HG03060 (cell line): ENCODE results near the gene RPUSD3.
A peak's percentile ranks its signal among the peaks of the same experiment; 100 is the strongest.

ENCODE experiments used
- ATAC-seq: cut with Tn5 transposase; IDR thresholded peaks from one replicate; pipeline ENCODE4 v1.9.1; 2021; ENCODE audit warnings: low read depth, moderate number of reproducible peaks; ENCODE audit not compliant: unreplicated experiment

RPUSD3 gene

DNA sequence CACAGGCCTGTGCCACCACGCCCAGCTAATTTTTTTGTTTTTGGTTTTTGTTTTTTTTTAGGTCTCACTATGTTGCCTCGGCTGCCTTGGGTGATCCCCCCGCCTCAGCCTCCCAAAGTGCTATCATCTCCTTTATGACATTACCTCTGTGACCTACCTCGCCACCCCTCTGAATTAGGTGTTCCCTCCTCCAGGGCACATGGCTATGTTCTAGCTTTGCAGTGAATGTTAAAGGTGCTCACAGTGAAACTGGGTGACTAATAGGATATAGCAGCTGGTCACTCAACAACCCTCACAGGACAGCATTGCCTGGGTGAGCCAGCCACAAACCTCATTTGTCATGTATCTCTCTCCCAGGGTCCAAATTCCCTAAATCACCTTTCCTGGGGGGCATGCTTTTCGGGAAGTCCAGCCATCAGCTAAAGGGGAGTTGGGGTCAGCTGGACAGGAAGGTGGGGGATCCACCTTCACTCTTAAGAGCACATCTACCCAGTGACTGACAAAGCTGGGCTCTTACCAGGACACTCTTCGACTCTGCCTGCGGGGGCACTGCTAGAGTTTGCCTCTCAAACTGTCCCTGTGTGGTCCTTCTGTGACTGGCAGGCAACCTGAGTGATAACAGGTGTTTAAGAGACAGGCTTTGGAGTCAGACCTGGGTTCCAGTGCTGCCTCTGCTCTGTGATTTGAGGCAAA, 35.3 kb downstream of the RPUSD3 start:
- no peak for ATAC-seq

DNA sequence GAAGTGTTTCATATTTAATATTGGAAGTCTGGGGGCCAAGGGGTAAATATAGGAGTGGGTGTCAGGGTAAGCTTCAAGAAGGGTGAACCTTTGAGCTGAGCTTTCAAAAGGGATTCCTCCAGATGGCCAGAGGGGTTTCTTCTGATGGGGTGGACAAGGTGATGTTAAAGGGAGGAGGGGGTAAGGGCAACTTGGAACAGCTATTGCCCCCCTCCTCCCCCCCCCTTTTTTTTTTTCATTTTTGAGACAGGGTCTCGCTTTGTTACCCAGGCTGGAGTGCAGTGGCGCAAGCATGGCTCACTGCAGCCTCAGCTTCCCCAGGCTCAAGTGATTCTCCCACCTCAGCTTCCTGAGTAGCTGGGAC, 35.8 kb downstream of the RPUSD3 start:
- ATAC-seq: no peak

DNA sequence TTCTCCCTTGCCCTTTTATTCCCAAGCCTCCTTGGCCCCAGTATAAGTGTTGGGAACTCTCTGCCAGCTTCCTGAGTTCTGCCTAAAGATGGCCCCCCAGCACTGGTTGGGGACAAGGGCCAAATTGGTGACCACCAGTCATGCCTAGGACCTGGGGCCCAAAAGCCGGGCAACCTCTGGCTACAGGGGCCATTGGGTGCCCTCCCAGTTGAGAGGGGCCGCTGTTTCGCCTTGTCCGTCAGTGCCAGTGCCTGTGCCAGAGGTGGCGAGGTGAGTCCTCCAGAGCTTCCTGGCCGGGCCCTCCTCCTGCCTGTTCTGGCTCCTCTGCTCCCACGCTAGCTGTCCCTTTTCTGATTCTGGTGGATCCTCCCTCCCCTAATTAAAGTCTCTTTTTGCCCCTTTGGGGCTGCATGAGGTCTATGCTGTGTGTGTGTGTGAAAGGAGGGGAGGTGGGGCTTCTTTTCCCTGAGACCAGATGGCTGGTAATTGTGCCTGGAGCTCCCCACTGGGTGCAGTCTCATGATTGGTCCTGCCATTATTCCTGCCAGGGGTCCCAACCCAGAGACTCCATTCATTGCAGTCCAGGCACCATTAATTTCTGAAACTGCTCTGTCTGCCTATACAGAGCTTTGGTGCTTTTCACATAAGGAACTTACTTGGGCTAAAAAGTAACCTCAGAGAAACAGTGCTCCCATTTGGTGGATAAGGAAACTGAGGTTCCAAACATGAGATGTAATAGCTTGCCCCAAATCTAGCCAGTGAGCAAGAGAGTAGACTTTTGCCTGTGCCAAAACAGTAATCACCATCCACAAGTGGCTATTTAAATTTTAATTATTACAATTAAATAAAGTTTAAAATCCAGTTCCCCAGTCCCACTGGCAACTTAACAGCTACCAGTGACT, 36.9 kb downstream of the RPUSD3 start:
- no peak for ATAC-seq

DNA sequence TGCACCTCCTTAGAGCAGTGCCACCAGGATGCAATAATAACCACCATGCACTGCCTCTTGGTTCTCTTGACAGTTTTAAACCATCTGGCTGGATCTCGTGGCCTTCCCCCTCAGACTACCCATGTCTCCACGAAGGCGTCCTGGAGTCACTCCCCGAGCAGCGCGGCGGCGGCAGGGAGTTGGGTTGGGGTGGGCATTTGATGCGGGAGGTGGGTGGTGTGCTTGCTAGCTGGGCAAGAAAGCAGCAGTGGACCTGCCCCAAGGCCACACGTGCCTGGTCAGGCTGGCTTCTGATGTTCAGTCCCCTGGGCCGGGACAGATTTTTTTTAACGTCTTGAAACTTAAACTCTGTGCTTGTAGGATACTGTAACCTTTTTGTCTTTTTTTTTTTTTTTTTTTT, 37.7 kb downstream of the RPUSD3 start:
- ATAC-seq: no peak

DNA sequence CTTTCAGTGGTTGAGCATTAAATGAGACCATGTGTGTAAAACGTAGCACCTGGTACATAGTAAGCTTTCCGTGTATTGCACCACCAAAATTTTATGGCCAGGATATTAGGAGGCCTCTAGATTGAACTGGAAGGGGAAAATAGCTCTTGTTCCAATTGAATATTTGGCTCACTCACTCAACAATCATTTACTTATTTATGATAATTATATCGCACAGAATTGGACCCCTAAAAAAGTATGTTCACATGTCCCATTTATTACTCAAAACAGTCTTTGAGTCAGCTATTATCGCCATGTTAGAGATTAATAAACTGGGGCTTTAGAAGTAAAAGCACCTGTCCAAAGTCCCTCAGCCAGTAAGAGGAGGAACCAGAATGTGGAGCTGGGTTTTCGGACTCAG, 38.8 kb downstream of the RPUSD3 start:
- ATAC-seq: no peak

DNA sequence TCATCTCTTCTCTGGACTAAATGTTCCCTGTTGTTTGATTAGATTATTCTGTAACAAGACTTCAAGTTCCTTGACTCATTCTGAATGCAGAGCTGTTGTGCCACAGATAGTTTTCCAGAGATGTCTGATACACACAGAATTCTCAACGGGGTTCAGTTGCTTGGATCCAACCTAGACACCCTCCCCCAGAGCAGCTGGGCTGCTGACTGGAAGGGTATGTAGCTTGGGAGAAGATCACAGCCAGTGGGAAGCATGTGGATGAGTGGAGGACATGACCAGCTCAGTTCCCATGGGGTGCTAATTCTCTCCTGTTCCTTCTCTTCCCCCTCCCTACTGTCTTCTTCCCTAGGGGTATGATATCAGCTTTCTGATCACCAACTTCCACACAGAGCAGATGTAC, 40.3 kb downstream of the RPUSD3 start:
- no peak for ATAC-seq

DNA sequence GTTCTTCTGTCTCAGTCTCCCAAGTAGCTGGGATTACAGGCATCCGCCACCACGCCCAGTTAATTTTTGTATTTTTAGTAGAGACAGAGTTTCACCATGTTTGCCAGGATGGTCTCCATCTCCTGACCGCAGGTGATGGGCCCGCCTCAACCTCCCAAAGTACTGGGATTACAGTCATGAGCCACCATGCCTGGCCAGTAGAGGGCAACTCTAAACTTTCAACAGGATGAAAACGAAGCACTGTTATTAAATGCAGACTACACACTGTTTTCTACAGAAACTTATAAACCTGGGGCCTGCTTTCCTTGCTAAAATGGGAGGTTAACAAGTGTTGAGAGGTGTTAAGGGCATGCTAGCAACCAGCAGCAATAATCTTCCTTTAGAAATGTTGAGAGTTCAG, 43.3 kb downstream of the RPUSD3 start:
- ATAC-seq: no peak

DNA sequence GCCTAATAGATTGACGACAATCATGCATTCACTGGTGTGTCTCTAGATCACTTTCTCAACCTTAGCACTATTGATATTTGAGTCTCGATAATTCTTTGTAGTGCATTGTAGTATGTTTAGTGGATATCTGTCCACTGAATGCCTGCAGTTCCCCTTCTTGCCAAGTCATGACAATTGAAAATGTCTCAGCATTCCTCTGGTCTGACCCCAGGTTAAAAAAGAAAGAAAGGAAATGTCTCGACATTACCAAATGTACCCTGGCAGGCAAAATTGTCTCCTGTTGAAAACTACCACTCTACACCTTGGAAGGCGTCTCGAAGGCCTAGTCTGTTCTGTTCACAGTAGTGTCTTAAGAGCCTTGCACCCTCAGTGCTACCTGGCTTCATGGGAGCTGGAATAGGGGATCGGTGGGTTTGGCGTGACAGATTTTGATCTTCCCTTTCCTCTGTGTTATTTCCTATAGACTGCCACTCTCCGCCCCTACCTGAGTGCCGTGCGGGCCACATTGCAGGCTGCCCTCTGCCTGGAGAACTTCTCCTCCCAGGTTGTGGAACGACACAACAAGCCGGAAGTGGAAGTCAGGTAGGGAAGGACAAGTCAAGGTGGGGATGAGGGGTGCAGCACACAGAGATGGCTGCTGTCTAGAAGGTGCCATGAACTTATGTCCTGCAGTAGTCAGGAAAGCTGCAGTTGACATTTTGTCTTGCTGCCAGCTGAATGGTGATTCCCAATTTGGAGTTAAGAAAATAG, 46.4 kb downstream of the RPUSD3 start:
- no peak for ATAC-seq

DNA sequence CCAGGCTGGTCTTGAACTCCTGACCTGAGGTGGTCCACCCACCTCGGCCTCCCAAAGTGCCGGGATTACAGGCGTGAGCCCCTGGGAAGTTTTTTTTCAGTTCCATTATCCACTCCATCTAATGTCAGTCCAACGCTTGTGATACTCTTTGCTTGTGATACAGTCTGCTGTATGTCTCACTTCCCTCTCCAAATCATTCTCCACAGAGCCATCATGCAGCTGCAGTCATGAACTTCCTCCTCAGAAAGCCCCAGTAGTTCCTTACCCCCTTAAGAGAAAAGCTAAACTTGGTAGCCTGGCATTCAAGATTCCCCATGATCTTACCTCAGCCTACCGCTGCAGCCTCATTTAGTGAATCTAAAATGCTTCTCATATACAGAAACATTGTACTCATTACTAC, 48.6 kb downstream of the RPUSD3 start:
- ATAC-seq: no peak

DNA sequence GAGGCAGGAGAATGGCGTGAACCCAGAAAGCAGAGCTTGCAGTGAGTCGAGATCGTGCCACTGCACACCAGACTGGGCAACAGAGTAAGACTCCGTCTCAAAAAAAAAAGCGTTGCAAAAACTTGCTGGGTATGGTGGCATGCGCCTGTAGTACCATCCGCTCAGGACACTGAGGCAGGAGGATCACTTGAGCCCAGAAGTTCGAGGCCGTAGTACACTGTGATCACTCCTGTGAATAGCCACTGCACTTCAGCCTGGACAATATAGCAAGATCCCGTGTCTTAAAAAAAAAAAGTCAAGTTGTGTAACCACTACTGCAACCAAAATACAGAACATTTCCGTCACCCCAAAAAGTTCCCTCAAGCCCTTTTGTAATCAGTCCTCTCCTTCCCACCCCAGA, 49.4 kb downstream of the RPUSD3 start:
- no peak for ATAC-seq

DNA sequence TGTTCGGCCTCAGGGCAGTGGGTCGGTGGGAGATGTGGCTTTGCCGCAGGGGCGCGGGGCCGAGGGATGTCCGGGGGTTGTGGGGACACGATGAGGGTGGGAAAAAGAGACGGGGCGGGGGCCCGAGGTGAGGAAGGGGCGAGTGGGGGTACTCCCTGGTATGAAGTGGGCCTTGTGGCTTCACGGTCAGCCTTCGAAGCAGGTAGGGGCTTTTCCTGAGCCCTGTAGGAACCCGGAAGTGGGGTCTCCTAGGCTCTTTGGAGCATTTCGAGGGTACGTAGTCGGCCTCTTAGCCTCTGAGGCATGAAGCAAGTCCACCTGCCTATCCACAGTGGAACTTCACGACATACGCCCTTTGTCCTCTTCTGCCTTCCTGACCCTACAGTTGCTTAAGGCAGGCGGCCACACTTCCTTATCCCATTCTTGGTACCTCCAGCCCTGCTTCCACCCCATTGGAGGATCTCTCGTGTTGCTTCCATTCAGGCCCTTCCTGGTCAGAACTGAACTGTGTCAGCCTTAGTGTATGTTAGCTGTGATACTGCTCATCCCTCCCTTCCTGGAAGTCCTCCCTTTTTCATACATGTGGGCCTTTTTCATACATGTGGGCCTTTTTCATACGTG, 50.5 kb downstream of the RPUSD3 start:
- ATAC-seq: no peak

DNA sequence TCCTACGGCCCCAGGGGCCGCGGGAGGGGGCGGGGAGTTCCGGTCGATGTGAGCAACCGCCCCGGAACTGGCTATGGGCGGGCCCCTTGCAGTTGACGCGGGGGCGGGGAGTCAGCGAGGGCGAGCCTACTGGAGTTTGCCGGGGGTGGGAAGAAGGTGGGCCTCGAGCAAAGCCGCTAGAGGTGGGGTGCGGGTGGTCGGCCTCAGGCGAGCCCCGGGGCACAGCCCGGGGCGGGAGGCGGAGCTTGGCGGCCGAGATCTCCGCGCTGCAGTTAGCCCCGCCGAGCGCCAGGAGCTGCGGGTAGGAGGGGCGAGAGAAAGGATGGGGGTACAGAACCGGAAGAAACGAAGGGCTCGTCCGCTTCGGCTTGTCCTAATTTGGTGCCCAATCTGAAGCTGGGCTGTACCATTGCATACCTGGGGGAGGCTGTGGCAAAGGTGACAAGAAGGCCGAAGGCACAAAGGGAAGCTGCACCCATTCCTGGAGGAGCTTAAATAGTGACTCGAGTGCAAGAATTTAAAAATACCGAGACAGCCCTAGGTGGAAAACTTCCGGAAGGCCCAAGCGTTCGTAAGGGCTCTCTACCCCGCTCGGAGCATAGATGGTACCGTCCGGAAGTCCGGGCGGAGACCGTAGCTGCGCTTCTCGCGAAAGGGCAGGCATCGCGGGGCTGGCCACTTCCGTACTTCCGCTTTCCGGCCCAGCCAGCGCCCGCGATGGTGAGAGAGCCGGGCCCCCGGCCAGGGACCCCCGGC, 51.2 kb downstream of the RPUSD3 start, which contains the start of the genes ARPC4 and TADA3:
TSS of gene ARPC4 (plus strand) at position 678 of the 756 bp plus-strand sequence. CDS start at position 718, 40 bp downstream.
TSS of gene TADA3 (minus strand) at position 69 of the 756 bp plus-strand sequence. CDS start 1,007 bp downstream, outside the sequence.
- peak; percentile 84 for ATAC-seq

DNA sequence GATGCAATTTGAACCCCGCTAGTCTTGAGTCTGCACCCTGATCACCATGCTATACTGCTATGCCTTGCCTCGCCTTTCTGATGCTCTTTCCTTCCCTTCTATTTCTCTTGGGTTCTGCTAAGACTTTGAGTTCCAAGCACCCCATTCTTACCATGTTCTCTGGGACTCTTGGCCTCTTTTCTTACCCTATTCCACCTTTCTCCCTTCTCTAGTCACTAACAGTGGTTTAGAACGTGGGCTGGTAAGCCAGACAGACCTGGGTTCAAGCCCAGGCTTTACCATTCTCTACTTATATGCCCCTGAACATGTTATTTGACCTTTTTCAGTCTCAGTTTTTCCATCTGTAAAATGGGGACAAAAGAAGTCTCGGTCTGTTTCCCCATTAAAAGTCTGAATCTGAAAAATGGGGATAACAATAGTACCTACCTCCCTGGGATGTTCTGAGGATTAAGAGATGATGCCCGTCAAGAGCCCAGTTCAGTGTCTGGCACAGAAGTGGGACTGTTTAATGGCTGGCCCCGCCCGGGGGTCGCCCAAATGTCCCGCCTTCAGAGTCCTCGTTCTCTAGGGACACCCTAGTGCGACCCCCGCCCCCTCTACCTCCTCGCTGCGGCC, 51.9 kb downstream of the RPUSD3 start:
- no peak for ATAC-seq

DNA sequence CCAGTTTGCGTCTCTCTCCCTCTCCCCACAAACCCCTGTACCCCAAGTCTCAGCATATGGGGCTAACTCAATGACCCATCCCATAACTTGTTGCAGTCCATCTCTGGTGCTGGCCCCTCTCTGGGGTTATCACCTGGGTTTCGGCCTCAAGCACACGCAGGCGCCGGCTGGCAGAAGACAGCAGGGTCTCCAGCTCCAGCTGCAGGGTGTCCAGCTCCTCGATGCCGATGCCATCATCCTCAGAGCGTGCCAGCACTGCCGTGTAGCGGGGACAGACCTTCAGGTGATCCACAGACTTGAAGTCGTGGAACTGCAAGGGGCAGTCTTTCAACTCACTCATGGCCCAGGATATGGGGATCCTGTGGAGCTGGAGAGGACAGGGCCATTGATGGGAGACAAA, 52.7 kb downstream of the RPUSD3 start:
- no peak for ATAC-seq
